VCaP (cell line): ENCODE data around the gene B3GLCT.
A peak's percentile ranks its signal among the peaks of the same experiment; 100 is the strongest.

Experiments
- H3K27ac ChIP-seq: fragments of 450-650 bp; 2 replicates; pipeline ENCODE4 v1.5.1; 2017
- TF ChIP-seq, protein P1 (sequence below): fragments of 450-650 bp; conservative IDR thresholded peaks from 2 replicates; pipeline ENCODE4 v1.5.1; 2017; ENCODE audit warnings: mild to moderate bottlenecking, moderate library complexity

Gene B3GLCT

DNA sequence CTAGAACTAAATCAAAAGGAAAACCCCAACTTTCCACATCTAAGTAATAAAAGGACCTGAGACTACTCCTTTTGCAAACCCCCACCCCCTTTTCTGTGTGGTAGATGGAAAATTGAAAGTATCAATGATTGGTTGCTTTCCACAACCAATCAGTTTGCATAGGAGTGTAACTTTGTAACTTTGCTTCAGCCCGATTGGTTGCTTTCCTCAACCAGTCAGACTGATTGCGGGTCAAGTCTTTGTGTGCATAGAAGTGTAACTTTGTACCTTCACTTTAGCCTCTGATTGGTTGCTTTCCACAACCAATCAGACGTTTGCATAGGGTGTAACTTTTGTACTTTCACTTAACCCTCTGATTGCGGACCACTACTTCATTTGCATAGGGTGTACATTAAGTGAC lies 8.0 kb upstream of the B3GLCT start:
- TF ChIP-seq, protein P1, sequence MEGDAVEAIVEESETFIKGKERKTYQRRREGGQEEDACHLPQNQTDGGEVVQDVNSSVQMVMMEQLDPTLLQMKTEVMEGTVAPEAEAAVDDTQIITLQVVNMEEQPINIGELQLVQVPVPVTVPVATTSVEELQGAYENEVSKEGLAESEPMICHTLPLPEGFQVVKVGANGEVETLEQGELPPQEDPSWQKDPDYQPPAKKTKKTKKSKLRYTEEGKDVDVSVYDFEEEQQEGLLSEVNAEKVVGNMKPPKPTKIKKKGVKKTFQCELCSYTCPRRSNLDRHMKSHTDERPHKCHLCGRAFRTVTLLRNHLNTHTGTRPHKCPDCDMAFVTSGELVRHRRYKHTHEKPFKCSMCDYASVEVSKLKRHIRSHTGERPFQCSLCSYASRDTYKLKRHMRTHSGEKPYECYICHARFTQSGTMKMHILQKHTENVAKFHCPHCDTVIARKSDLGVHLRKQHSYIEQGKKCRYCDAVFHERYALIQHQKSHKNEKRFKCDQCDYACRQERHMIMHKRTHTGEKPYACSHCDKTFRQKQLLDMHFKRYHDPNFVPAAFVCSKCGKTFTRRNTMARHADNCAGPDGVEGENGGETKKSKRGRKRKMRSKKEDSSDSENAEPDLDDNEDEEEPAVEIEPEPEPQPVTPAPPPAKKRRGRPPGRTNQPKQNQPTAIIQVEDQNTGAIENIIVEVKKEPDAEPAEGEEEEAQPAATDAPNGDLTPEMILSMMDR = no peak
- no peak overlapping the region for H3K27ac ChIP-seq

DNA sequence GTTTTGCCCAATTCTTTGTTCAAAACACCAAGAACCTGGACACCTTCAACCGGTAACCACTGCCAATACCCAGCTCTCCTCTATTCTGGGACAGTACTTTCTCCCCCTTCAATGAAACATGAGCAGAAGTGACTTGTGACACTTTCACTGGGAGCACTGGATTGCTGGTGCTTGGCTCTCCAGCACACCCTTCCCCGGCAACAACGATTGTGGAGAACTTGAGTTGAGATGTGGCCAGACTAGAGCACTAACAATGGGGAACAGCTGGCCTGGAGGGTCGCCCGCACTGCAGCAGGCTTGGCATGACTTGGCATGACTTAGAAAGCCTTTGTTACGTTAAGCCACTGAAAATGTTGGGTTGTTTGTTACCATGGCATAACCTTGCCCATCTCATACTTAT lies 7.5 kb upstream of the B3GLCT start:
- no peak overlapping the region for H3K27ac ChIP-seq
- TF ChIP-seq, protein P1 = no peak

DNA sequence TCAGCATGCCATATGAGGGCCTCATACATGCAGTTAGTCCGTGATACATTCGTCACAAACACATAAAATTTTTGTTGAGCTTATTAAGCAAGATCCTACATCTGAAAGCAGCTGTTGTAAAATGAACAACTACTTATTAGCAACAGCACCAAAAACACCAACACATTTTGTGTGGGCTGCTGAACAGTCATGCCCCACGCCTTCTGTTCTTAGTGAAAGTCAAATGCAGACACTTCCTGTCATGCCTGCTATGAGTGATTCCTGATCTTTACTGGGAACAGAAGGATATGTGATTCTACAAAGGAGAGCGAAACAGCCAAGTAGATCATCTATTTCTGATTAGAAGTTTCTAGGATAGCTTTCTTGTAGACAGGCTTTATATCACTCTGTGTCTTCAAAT lies 4.2 kb upstream of the B3GLCT start:
- H3K27ac ChIP-seq = no peak overlapping the region
- TF ChIP-seq, protein P1 = no peak

DNA sequence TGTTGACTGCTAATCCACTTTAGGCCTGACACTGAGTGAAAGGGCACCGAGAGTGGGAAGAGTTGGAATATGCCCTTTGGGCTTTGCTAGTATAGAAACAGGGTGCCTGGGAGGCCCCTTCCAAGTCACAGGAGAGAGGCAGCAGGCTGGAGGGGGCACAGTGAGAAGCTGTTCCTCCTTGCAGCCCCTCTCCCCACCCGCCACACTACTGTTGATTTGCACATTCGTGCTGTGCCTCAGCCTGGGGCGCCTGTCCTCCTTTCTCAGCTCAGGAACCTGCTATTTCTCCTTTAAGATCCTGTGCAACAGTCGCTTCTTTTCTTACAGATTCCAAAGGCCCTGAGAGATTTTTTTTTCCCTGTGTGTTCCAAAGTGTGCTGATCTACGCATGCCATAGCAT lies 2.8 kb upstream of the B3GLCT start:
- no peak overlapping the region for H3K27ac ChIP-seq
- TF ChIP-seq, protein P1 = no peak

GRCh38 chr13:31198519-31198918 lies 1.3 kb upstream of the B3GLCT start:
- H3K27ac ChIP-seq = no peak overlapping the region
- TF ChIP-seq, protein P1 = no peak

DNA sequence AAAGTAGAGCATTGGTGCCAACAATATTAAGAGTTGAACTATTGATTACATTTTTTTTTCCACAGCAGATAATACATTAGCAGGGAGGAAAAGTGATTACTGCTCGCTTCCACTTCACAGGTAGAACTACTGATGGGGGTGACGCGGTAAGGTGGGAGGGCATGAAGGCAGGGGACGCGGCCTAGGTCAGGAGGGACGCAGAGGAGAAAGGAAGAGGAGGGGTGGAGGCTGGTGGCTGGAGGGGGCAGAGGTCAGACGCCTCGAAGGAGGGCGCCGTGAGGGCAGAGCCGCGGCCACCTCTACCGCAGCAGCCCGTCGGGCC lies 287 bp upstream of the B3GLCT start:
- TF ChIP-seq, protein P1 = no peak
- H3K27ac ChIP-seq = peak overlapping the region; percentile 87

DNA sequence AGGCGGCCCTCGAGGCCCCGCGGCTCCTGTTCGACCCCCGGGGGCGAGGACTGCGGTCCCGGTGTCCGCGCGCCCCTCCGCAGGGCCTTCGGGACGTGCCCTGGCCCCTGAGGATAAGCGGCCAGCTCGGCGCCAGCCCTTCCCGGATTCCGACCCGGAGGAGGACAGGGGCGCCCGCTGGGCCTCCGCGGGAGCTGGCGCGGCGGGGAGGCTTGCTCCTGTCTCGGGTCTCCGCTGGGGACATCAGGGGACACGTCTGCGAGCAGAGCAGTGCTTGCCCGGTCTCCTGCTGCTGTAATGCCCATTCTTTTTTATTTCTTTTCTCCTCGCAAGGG lies 829 bp downstream of the B3GLCT start:
- TF ChIP-seq, protein P1 = no peak
- peak overlapping the region; percentile 87 for H3K27ac ChIP-seq
